ENCODE measurements around the gene DTNA. TPM values are rescaled to one million over a fixed set of nuclear protein-coding genes. Genes with fewer than 3 reads are reported as not detected.
"Not testable (repeated sequence)": the region's sequence is repeated elsewhere in the genome, so short reads cannot be mapped to it uniquely, and the experiment has no call there.

Gene DTNA
- total and polyA plus RNA-seq, 9 donors: 58.1 to 84.2 (median 71.5) TPM

DNA sequence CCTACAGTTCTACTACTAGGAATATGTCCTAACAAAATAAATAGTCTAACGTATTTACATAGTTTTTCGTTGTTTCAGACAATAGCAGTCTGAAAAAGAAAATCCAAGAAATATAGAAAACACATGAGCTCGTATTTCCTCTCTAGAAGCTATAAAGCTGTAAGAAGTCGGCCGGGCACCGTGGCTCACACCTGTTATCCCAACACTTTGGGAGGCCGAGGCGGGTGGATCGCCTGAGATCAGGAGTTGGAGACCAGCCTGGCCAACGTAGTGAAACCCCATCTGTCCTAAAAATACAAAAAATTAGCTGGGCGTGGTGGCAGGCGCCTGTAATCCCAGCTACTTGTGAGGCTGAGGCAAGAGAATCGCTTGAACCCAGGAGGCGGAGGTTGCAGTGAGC lies 6.0 kb downstream of the DTNA start:
- not testable (repeated sequence) for DNase-seq; H3K27ac ChIP-seq (ENCODE audit: low read length); H3K9me3 ChIP-seq (replicated peaks; ENCODE audit: control insufficient read depth, low read depth, low read length); H3K4me1 ChIP-seq (ENCODE audit: control insufficient read depth, insufficient read depth, low read length); H3K4me3 ChIP-seq (ENCODE audit: low read length); H3K27me3 ChIP-seq (ENCODE audit: control insufficient read depth, insufficient read depth, low read length); H3K36me3 ChIP-seq (ENCODE audit: control insufficient read depth, insufficient read depth, low read length)
- 72% methylated on average over 8 of the region's 14 CpGs for WGBS (ENCODE audit: insufficient coverage)

DNA sequence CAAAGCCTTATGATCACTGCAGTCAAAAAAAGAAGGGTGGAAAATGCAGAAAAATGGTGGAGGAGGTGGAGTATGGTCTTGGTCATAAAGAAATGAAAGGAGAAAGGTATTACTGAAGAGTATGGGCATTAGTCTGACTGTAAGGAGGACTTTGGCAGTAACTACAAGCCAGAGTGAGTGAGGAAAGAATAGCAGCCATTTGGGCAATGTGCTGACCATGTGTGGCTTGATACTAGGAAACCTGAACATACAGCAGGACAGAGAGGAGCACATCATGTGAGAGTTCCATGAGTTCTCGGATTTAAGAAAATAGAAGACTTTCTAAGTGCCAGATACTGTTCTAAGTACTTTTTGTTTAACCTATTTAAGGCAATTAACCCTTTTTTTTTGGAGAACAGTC lies 8.5 kb downstream of the DTNA start:
- no CpG with 5 or more reads among the region's 1 CpG for WGBS (ENCODE audit: insufficient coverage)
- no peak for DNase-seq

GRCh38 chr18:34720220-34720619 lies 10.1 kb downstream of the DTNA start:
- no peak for DNase-seq
- H3K36me3 ChIP-seq (ENCODE audit: control insufficient read depth, insufficient read depth, low read length): no peaks in the 10 kb centered on the region
- no peak overlapping the region for H3K4me3 ChIP-seq (ENCODE audit: low read length)
- H3K27me3 ChIP-seq (ENCODE audit: control insufficient read depth, insufficient read depth, low read length): no peaks in the 10 kb centered on the region
- H3K4me1 ChIP-seq (ENCODE audit: control insufficient read depth, insufficient read depth, low read length): no peaks in the 10 kb centered on the region
- H3K9me3 ChIP-seq (replicated peaks; ENCODE audit: control insufficient read depth, low read depth, low read length): peaks cover 4% of the 10 kb centered on the region
- WGBS (ENCODE audit: insufficient coverage): no CpG with 5 or more reads among the region's 1 CpG
- no peak overlapping the region for H3K27ac ChIP-seq (ENCODE audit: low read length)

More for the DNA sequence above, 8.5 kb downstream of the DTNA start:
- Histone ChIP-seq H3K4me3 (ENCODE audit: low read length) (no peak overlapping the region), H3K4me1 (ENCODE audit: control insufficient read depth, insufficient read depth, low read length) (no peaks in the 10 kb centered on the region), H3K27ac (ENCODE audit: low read length) (no peak overlapping the region), H3K9me3 (replicated peaks; ENCODE audit: control insufficient read depth, low read depth, low read length) (no peaks in the 10 kb centered on the region), H3K27me3 (ENCODE audit: control insufficient read depth, insufficient read depth, low read length) (no peaks in the 10 kb centered on the region), H3K36me3 (ENCODE audit: control insufficient read depth, insufficient read depth, low read length) (no peaks in the 10 kb centered on the region)

DNA sequence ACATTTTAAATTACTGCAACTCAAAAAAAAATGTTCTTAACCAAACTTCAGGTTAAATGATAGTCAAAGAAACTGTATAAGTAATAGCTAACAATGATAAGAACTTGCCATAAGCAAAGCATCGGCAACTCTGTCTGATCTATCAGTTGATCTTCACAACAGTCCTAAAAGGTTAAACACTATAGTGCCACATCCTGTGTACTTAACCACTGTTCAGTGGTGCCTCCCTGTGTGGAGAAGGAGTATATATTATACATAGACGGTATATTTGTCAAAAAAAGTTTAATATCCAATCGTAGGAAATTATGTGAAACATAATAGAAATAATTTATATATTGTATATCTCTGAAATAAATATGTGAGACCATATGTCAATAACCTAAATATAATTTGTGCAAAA lies 13.0 kb downstream of the DTNA start:
- no CpG with 5 or more reads among the region's 3 CpGs for WGBS (ENCODE audit: insufficient coverage)
- H3K27ac ChIP-seq (ENCODE audit: low read length): no peak overlapping the region
- no peak for DNase-seq
- H3K4me3 ChIP-seq (ENCODE audit: low read length): no peak overlapping the region
- H3K27me3 ChIP-seq (ENCODE audit: control insufficient read depth, insufficient read depth, low read length): no peaks in the 10 kb centered on the region
- peaks cover 4% of the 10 kb centered on the region for H3K9me3 ChIP-seq (replicated peaks; ENCODE audit: control insufficient read depth, low read depth, low read length)
- no peaks in the 10 kb centered on the region for H3K4me1 ChIP-seq (ENCODE audit: control insufficient read depth, insufficient read depth, low read length)
- no peaks in the 10 kb centered on the region for H3K36me3 ChIP-seq (ENCODE audit: control insufficient read depth, insufficient read depth, low read length)

- H3K27me3 ChIP-seq (ENCODE audit: control insufficient read depth, insufficient read depth, low read length); H3K9me3 ChIP-seq (replicated peaks; ENCODE audit: control insufficient read depth, low read depth, low read length); DNase-seq; H3K27ac ChIP-seq (ENCODE audit: low read length); H3K4me1 ChIP-seq (ENCODE audit: control insufficient read depth, insufficient read depth, low read length); H3K4me3 ChIP-seq (ENCODE audit: low read length); H3K36me3 ChIP-seq (ENCODE audit: control insufficient read depth, insufficient read depth, low read length): not testable (repeated sequence)
- no CpG with 5 or more reads among the region's 6 CpGs for WGBS (ENCODE audit: insufficient coverage)
These were observed 15.6 kb downstream of the DTNA start for GRCh38 chr18:34725737-34726136.

- Histone ChIP-seq H3K36me3 (ENCODE audit: control insufficient read depth, insufficient read depth, low read length) (no peaks in the 10 kb centered on the region), H3K4me1 (ENCODE audit: control insufficient read depth, insufficient read depth, low read length) (peaks cover 5% of the 10 kb centered on the region), H3K27ac (ENCODE audit: low read length) (no peak overlapping the region), H3K4me3 (ENCODE audit: low read length) (no peak overlapping the region), H3K27me3 (ENCODE audit: control insufficient read depth, insufficient read depth, low read length) (no peaks in the 10 kb centered on the region), H3K9me3 (replicated peaks; ENCODE audit: control insufficient read depth, low read depth, low read length) (peaks cover 4% of the 10 kb centered on the region)
- DNase-seq: no peak
- 83% methylated on average over 4 of the region's 5 CpGs for WGBS (ENCODE audit: insufficient coverage)
These were observed 16.3 kb downstream of the DTNA start for GRCh38 chr18:34726286-34727004.

- peak; percentile 18 for DNase-seq
- H3K4me3 ChIP-seq (ENCODE audit: low read length): no peak overlapping the region
- WGBS (ENCODE audit: insufficient coverage): no CpG with 5 or more reads among the region's 2 CpGs
- H3K9me3 ChIP-seq (replicated peaks; ENCODE audit: control insufficient read depth, low read depth, low read length): peaks cover 4% of the 10 kb centered on the region
- H3K4me1 ChIP-seq (ENCODE audit: control insufficient read depth, insufficient read depth, low read length): peaks cover 5% of the 10 kb centered on the region
- no peak overlapping the region for H3K27ac ChIP-seq (ENCODE audit: low read length)
- H3K36me3 ChIP-seq (ENCODE audit: control insufficient read depth, insufficient read depth, low read length): no peaks in the 10 kb centered on the region
- H3K27me3 ChIP-seq (ENCODE audit: control insufficient read depth, insufficient read depth, low read length): no peaks in the 10 kb centered on the region
These were observed 19.2 kb downstream of the DTNA start for GRCh38 chr18:34729264-34729663.

GRCh38 chr18:34729740-34730355 lies 19.8 kb downstream of the DTNA start:
- DNase-seq: peak; percentile 36
- no peak overlapping the region for H3K27ac ChIP-seq (ENCODE audit: low read length)
- H3K4me1 ChIP-seq (ENCODE audit: control insufficient read depth, insufficient read depth, low read length): peaks cover 5% of the 10 kb centered on the region
- WGBS (ENCODE audit: insufficient coverage): 56% methylated on average over 2 of the region's 2 CpGs
- H3K4me3 ChIP-seq (ENCODE audit: low read length): no peak overlapping the region
- no peaks in the 10 kb centered on the region for H3K27me3 ChIP-seq (ENCODE audit: control insufficient read depth, insufficient read depth, low read length)
- no peaks in the 10 kb centered on the region for H3K36me3 ChIP-seq (ENCODE audit: control insufficient read depth, insufficient read depth, low read length)
- no peaks in the 10 kb centered on the region for H3K9me3 ChIP-seq (replicated peaks; ENCODE audit: control insufficient read depth, low read depth, low read length)

DNA sequence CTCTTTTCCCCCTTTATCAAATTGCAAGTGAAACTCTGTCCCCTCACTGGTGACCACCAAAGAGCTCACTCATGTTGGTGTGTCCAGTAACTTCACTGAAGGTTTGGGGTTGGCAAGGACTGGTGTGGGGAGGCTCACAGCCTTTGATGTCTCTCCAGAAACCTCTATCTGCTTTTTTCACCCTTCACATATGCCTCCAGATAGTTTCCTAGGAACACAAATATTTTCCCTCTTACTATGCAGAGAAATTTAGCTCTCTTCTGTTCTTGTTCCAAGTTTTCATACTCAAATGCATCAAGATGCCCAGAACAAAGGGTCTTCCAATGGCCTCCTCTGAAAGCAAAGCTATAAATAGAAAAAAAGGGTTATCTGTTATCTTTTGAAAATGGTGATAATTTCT lies 20.7 kb downstream of the DTNA start:
- H3K27ac ChIP-seq (ENCODE audit: low read length): no peak overlapping the region
- H3K4me3 ChIP-seq (ENCODE audit: low read length): no peak overlapping the region
- DNase-seq: peak; percentile 12
- peaks cover 5% of the 10 kb centered on the region for H3K4me1 ChIP-seq (ENCODE audit: control insufficient read depth, insufficient read depth, low read length)
- H3K36me3 ChIP-seq (ENCODE audit: control insufficient read depth, insufficient read depth, low read length): no peaks in the 10 kb centered on the region
- no peaks in the 10 kb centered on the region for H3K27me3 ChIP-seq (ENCODE audit: control insufficient read depth, insufficient read depth, low read length)
- no peaks in the 10 kb centered on the region for H3K9me3 ChIP-seq (replicated peaks; ENCODE audit: control insufficient read depth, low read depth, low read length)

- Histone ChIP-seq H3K36me3 (ENCODE audit: control insufficient read depth, insufficient read depth, low read length) (no peaks in the 10 kb centered on the region), H3K9me3 (replicated peaks; ENCODE audit: control insufficient read depth, low read depth, low read length) (no peaks in the 10 kb centered on the region), H3K27ac (ENCODE audit: low read length) (no peak overlapping the region), H3K4me1 (ENCODE audit: control insufficient read depth, insufficient read depth, low read length) (peaks cover 12% of the 10 kb centered on the region), H3K27me3 (ENCODE audit: control insufficient read depth, insufficient read depth, low read length) (no peaks in the 10 kb centered on the region), H3K4me3 (ENCODE audit: low read length) (no peak overlapping the region)
- no CpG with 5 or more reads among the region's 1 CpG for WGBS (ENCODE audit: insufficient coverage)
- DNase-seq: no peak
These were observed 24.0 kb downstream of the DTNA start for GRCh38 chr18:34734056-34734455.

Data from muscle of leg (tissue), 11 donors.